GM18867 (cell line): ENCODE measurements around the gene C2orf92.
A peak's percentile ranks its signal among the peaks of the same experiment; 100 is the strongest.

Experiments
- ATAC-seq: cut with Tn5 transposase; IDR thresholded peaks from one replicate; pipeline ENCODE4 v1.9.1; 2021; ENCODE audit warnings: mild to moderate bottlenecking, moderate library complexity; ENCODE audit not compliant: unreplicated experiment

Gene C2orf92

DNA sequence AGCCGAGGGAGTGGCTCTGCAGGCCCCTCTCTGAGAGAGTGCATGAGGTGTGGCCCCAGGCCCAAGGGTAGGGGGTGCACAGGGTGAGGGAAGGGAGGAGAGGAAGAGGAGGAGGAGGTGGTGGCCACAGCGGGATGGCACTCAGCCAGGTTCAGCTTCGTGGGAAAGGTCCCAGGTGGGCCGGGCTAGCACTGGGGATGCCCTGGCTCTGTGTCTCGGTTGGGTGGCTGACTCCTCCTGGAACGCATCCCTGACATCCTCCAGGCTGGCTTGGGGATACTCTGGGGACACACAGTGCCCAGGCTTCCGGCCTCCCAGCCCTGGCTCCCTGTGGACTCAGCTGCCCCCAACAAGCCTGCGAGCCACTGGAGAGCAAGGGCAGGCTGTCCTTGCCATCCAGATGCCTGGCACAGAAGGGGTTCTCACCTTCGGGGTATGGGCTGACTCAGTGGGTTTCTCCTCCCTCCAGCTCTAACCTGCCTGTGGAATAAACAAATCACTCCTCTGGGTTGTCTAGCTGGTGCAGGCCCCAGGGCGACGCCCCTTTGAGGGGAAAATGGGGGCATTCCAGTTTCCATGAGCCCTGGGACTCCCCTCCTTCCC lies 43.3 kb downstream of the C2orf92 start:
- ATAC-seq = no peak

DNA sequence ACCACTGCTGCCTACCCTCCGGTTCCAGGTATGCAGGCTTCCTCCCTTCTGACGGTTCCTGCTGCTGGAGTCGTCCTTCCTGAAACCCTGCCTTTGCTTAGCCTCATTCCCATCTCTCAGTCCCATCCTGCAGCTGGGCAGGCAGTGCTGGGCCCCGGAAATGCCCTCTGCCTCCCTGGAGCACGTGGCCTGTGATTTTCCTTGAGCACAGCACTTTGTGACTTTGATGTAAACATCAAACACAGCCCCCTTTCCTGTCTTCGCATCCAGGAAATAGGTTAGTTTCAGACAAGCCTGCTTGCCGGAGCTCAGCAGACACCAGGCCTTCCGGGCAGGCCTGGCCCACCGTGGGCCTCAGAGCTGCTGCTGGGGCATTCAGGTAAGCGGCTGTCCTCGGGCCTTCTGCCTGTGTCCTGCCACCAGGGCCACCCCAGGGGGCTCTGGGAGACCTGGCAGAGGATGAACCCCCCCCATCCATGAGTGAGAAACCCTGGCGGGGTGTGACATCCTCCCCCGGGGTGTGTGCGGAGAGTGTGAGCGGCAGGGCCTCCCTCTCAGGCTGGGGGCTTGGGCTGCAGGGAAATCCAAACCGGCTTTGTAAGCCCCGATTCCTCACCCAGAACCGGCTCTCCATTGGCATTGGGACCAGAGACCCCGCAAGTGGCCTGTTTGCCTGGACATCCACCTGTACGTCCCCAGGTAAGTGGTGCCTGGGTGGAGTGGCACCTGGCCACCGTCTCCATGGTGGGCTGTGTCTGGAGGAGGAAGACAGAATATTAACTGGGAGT lies 44.0 kb downstream of the C2orf92 start, which contains the start of gene ZAP70:
ZAP70 (plus strand) TSS at position 281 of the 788 bp plus-strand sequence. CDS start 10,461 bp downstream, outside the sequence.
- no peak for ATAC-seq

DNA sequence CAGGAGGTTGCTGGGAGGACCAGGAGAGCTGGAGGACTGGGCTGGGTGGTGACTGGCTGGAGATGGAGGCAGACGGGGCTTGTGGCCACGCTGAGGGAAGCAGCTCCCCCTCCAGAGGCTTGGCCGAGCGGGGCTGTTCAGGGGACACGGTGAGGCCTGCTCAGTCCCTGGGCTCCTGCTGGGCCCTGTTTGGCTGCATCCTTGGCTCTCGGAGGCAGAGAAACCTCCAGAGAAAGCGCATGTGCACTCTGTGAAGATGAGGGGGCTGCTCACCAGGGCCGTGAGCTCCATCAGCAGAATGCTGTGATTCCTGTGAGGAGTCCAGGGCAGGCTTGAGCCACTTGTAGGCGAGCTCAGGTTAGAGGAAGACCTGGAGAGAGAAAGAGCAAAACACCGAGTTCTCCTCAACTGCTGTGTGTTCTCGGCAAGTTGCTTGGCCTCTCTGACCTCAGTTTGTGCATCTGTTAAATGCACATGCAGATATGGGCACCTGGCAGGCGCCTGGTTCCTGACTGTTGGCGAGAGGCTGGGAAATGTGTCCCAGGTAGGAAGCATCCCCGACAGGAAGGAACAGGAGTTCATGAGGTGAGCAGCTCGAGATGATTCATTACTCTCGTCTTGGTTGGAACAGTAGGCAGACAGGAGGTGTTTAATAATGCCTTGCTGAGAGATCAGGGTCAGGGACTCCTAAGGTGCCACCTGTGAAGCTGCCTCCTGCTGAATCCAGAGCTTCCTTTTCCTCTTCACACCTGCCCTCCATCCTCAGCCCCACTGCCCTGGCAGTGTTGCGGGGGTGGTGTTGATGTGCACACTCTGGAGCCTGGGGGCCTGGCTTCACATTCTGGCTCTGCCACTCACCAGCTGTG lies 44.8 kb downstream of the C2orf92 start:
- no peak for ATAC-seq

DNA sequence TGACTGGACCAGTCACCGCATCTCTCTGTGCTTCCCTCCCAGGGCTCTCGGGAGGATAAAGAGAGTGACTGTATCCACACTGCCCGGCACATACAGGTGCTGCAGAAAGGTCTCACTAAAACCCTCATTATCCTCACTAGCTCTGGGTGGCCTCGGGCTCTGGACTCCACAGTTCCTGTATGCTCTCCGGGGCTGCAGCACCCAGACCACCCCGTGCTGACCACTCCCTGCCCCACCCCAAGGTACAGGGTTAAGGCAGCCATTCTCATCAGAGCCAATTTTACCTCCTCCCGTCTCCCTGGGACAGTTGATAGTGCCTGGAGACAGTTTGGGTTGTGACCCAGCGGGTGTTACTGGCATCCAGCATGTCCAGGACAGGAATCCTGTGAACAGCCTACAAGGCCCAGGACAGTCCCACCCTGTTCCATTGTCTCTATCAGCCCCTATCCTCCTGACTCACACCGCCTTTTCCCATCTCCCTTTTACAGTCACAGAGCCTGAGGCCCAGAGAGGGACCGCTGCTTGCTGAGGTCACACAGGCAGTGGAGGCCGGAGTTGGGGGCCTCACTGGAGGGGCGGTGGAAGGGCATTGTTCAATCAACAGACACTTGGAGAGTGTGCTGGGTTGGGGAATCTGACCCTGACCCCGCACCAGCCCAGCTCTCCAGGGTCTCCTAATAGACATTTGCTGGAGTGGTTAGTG lies 45.6 kb downstream of the C2orf92 start:
- ATAC-seq = no peak

DNA sequence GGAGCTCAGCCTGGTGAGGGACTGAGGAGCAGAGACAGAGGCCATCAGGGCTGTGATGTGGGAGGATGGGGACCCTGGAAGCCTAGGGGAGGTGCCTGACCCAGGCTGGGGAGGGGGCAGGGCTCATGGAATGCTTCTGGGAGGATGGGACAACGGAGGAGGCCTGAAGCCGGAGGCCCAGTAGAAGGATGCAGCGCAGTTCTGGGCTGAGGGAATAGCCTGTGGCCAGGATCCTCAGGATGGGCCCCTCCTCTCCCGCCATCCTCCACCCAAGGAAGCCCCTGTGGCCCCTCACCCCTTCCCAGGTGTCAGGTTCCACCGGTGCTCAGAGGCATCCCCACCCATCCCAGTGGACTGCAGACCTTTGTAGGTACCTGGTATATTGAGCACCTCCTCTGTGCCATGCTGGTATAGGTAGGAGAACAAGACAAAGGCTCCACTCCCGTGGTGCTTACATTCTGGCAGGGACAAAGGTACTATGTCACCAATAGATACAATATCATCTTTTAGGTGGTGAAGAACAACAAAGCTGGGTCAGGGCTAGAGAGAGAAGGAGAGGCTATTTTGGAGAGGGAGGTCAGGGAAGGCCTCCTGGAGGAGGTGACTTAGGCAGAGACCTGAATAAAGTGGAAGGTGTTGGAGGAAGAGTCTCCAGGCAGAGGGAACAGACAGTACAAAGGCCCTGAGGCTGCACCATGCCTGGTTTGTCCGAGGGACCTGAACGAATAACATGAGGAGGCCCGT lies 46.6 kb downstream of the C2orf92 start:
- ATAC-seq = no peak

DNA sequence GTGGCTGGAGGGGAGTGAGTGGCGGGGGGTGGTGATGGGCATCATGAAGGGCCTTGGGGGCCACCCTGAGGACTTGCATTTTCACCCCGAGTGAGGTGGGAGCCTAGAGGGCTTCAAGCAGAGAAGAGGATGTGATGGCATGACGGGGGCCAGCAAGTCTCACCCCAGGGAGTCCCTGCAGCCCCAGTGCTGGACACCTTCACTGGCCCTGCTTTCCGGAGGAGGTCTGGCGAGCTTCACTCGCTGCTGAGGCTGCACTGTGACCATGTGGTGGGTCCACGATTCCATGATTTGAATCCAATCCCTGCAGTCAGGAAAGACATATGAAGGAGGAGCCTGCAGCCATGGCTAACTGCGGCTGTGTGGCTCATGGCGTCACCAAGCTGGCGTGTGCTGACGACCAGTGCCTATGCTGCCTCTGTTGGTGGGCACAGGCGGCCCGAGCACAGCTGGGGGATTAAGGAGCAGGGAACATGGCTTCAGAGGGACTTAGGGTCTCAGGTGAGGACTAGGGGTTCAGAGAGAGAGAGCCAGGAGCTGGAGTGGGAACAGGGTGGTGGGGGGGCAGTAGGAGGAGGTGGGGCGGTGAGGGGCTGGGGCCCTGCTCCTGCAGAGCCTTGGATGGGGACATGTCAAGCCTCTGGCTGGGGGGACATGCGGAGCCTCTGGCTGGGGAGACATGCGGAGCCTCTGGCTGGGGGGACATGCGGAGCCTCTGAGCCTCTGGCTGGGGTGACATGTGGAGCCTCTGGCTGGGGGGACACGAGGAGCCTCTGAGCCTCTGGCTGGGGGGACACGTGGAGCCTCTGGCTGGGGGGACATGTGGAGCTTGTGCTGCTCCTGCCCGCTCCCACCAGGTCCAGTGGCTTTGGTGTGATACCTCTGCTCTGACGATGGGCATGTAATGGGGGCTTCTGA lies 47.4 kb downstream of the C2orf92 start:
- ATAC-seq = no peak

DNA sequence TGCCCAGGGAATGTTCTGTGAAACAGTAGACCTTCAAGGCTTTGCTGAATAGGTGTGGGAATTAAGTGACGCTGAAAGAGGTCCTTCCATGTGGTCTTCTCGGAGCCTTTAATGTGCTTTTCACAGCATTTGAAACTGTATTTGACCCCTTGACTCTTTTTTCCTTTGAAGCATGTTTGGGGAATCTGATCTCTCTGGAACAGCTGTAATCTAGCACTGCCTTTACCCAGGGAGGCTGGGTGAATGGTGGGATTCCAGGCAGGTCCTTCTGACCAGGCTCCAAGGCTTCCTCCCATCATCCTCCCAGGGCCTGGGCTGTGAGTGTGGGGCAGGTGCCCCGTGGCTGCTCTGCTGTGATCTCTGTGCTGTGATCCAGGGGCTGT lies 48.1 kb downstream of the C2orf92 start:
- no peak for ATAC-seq

DNA sequence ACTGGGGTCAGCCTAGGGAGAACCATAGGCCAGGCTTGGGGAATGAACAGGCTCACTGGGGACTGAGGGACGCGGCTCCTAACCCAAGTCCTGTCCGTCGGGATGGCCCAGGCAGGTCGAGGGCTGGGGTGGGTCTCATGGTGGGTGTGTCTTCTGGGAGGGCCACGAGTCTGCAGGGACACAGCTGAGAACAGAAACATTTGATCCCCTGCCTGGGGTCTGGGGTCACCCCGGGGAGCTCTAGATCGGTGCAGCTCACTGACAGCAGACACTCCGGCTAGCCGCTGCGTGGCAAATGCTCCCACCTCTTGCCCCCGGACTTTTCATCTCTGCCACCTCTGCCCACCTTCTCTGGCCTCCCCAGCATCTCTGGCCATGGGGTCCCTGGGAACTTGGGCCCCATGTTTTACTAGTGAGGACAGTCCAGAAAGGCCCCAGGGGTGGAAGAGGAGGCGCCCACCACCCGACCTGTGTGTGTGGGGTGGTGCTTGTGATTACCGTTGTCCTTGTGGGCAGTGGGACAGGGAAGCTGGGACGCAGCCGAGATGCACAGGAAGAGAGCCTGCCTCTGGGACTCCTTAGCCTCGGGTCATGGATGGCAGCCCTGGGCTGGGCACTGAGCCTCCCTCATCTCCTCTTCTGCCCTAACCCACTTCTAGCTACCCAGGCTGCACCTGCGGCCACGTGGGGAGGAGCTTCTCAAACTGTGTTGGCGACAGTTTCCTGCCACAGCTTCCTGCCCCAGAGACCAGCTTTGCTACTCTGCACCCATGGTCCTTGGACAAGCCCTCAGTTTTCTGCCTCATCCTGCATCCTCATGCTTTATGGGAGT lies 48.8 kb downstream of the C2orf92 start:
- ATAC-seq = peak; percentile 74

DNA sequence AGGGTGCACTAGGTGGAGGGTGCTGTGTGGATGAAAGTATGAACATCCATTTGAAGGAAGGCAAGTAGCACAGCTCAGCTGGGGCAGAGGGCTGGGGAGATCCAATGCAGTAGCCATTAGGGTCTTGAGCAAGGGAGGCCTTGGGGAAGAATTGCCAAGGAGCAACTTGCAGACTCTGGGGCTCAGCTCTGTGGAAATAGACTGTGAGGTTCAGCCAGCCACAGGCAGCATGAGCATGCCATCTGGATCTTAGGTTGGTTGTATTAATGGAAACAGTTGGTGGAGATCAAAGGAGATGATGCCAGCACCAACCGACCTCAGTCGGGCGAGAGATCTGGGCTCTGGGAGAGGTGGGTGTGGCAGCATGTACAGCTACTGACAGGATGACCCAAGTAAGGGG lies 49.4 kb downstream of the C2orf92 start:
- ATAC-seq = peak; percentile 17

DNA sequence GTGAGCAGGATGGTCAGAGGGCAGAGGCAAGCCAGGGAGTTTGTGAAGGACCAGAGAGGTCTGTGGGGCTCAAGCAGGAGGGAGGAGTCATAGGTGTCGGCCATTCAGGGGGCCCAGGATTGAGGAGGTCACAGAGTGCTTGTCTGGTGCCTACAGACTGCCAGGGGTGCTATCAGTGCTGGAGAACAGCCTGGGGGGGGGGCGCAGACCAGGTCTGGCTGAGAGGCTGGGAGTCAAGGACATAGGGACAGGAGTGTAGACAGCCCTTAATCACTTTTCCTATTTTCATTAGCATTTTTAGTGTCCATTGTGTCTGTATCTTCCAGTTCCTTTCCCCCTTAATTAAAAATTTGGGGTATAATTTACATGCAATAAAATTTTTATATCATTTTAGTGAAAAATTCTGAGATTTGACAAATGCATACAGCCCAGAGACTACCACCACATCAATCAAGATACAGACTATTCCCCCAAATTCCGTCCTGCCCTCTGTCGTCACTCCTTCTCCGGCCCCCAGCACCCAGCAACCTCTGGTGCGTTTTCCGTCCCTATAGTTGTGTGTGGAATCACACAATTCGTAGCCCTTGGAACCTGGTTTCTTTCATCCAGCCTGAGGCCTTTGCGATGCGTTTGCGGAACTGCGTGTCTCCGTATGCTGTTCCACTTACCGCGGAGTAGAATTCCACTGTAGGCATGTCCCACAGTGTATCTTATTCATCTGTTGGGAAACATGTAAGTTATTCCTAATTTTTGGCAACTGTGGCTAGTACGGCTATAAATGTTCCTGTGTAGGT lies 50.0 kb downstream of the C2orf92 start:
- ATAC-seq = no peak

DNA sequence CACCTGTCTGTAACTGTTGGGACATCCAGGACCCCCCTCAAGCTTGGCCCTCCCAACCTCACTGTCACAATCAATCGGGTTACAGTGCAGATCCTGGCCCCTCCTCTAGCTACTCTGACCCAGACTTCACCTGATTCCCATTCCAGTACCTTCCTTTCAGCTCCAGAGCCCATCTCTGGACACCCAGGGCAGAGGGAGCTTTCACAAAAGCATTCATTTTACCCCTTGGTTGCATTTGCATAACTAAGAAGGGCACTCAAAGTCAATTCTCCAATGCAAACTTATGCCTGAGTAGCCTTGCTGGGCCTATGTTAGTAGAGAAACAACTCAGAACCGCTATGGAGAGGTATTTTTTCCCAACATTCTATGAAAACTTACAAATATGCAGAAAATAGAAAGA lies 51.2 kb downstream of the C2orf92 start:
- ATAC-seq = no peak

DNA sequence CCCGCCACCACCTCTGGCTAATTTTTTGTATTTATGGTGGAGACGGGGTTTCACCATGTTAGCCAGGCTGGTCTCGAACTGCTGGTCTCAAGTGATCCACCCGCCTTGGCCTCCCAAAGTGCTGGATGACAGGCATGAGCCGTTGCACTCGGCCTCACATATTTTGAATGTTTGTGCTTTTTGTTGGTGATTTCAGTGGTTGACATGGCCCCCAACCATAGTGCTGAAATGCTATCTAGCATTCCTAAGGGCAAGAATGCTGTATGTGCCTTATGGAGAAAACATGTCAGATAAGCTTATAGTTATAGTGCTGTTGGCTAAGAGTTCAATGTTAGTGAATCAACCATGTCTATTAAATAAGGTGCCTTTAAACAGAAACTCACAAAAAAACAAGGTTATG lies 52.7 kb downstream of the C2orf92 start:
- ATAC-seq = no peak

DNA sequence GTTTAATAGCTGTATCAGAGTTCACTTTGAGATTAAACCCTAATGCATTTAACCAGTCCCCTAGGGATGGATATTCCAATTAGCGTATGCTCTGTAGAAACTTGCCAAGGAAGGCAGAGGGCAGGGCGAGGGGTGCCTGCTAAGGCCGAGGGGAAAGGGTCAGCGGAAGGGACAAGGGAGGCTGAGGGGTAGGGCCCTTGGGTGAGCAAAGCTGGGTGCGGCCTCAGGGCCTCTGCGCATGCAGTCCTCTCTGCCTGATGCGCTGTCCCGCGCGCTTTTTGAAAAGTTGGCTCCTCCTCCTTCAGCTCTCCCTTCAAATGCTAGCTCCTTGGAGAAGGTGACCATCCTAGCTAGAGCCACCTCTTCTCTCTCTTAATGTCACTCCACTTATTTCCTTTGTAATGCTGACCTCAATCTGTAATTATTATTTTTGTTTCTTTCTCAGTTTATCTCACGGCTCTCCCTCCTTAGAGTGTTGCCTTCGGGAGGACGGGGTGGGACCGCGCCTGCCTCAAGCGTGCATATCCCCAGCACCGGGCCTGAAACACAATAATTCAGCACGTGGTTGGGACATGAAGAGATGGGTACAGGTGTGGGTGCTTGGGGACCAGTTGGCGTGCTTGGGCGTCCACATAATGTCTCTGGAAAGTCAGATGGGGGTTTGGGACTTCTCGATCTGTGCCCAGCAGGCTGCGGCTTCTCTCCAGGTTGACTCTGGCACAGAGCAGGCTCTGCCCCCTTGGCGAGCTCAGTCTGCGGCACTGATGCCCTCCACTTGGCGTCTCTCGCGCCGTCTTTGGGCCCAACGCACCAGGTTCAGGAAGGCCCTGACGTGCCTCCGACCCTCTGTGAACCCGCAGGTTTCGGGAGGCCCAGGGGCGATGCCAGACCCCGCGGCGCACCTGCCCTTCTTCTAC lies 53.9 kb downstream of the C2orf92 start:
- no peak for ATAC-seq

DNA sequence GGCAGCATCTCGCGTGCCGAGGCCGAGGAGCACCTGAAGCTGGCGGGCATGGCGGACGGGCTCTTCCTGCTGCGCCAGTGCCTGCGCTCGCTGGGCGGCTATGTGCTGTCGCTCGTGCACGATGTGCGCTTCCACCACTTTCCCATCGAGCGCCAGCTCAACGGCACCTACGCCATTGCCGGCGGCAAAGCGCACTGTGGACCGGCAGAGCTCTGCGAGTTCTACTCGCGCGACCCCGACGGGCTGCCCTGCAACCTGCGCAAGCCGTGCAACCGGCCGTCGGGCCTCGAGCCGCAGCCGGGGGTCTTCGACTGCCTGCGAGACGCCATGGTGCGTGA lies 54.5 kb downstream of the C2orf92 start:
- ATAC-seq = no peak

DNA sequence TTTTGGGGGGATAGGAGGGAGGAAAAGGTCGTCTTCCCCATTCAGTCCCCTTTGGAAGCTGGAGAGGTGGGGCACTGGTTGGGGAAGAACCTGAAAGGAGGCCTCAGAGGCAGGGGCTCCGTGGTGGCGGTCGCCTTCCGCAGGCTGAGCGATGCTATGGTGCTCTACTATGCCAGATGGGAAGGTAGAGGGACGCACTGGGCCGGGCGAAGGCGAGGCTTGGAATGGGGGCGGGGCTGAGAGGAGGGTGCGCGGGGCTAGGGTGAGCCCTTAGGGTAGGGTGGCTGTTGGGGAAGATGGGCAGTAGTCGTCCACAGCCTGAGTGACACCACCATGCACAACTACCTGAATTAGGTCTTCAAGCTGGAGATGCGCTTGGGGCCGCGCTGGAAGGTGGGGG lies 55.0 kb downstream of the C2orf92 start:
- no peak for ATAC-seq

DNA sequence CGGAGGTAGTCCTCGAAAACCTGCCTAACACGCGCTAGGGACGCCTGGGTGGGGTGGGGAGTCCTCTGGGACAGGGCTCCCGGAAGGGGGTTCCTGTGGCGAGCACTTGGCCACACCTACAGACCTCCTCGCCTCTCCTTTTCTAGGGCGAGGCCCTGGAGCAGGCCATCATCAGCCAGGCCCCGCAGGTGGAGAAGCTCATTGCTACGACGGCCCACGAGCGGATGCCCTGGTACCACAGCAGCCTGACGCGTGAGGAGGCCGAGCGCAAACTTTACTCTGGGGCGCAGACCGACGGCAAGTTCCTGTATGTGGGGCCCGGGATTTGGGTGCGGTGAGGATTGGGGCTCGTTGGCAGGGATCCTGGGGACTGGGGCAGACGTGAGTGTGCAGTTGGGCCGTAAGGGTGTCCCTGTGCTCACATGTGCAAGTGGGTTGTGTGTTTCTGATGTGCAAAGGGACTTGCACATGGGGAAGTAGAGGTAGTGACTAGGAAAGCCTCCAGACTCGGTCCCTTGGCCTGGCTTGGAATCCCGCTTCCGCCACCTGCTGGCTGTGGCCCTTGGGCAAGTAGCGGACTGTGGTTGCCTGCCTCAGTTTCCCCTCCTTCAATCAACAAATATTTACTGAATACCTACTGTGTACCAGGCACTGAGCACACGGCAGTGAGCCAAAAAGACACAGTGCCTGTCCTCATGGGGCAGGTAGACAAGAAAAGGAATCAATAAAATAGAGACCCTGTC lies 55.6 kb downstream of the C2orf92 start:
- no peak for ATAC-seq
